HuH-7.5 (cell line): ENCODE data around the gene CSNK2A2.

Experiments
- DNase-seq: peaks from one replicate; pipeline ENCODE4 v3.0.0; 2011; ENCODE audit warnings: low spot score

The CSNK2A2 gene

GRCh38 chr16:58198022-58198683 lies at the start of gene CSNK2A2:
Gene CSNK2A2, minus strand, starts transcription at chr16:58198106. Its CDS starts 370 bp downstream, at chr16:58197736.
- peak; percentile 78 for DNase-seq

DNA sequence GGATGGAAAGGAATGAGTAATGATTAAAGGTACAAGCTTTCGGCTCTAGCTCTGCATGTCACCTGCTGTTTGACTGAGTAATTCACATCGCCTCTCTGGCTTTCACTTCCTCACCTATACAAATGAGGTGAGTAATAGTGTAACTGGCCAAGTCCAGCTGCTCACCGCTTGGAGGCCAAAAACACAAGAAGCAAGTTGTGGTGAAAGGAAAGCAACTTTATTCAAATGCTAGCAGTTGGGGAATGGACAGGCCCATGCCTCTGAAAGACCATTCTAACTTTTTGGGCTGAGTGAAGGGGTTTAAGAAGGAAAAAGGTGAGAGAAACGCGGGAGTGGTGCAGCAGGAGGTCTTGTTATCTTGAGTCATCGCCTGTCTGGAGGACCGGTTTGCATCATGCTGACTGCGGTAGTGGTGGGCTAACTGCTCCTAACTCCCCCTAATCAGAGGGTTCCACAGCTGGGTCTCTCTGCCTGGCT lies 45.7 kb upstream of the CSNK2A2 start:
- no peak for DNase-seq

- DNase-seq, result no peak
Observed at GRCh38 chr16:58236831-58237230, 38.9 kb upstream of the CSNK2A2 start.

DNA sequence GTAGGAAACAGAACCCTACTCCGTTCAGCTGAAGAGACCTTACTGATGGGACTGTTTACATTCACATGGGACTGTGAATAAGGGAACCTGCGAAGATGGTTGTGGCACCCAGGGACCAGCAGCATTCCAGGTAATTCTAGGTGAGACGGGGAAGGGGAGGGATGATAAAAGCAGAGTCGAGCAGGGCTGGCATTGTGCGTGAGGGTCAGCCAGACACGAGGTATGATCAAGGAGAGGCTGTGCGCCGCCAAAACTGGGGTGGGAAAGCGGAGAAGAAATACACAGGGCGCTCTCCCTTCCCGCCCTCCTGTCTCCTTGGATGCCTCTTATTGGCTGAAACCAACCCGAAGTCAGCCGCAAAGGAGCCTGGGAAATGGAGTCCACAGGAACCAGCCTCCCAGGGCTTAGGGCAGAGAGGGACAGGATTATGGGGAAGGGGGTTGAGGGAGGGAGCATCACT lies 38.4 kb upstream of the CSNK2A2 start:
- peak; percentile 34 for DNase-seq

DNA sequence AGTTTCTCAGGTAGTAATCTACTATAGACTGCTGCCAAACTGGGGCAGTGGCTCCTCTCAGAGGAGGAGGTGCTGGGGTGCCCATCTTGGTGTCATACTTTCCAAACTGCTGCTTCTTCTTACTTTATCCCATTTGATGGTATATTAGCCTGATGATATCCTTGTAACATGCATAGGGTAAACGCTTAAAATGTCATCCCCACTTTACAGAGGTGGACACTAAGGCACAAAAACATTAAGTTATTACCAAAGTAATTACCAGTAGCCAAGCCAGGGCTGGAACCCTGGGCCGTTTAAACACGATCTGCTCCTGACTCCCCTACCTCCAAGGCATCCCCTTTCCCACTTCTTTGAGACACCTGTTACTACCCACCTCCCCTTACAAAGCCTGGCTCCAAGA lies 37.8 kb upstream of the CSNK2A2 start:
- DNase-seq, result no peak

DNA sequence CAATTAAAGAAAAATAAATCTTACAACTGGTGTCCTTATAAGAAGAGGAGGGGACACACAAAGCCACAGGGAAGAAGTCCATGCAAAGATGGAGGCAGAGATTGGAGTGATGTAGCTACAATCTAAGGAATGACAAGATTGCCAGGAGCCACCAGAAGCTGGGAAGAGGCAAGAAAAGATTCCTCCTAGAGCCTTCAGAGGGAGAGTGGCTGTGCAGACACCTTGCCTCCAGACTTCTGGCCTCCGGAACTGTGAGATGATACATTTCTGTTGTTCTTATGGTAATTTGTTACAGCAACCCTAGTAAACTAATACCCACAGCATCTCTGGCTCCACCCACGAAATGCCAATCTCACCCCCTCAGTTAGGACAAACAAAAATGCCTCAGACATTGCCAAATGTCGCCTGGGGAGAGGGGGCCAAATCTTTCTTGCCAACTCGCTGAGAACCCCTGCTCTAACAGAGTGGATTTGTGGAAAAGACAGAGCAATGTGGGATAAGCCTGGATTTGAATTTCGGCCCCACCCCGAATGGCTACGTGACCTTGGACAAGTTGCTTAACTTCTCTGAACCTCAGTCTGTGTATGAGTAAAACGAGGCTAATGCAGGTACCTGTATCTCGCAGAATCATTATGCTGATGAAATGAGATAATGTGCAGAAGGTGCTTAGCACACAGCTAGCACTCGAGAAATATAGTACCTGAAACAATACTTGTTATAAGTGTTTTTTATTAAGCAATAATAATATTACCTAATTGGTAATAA lies 37.1 kb upstream of the CSNK2A2 start:
- no peak for DNase-seq

GRCh38 chr16:58230259-58230658 lies 32.4 kb upstream of the CSNK2A2 start:
- no peak for DNase-seq

- DNase-seq, result no peak
Observed at GRCh38 chr16:58226790-58227189, 28.9 kb upstream of the CSNK2A2 start.

GRCh38 chr16:58225965-58226602 lies 28.2 kb upstream of the CSNK2A2 start:
- DNase-seq, result no peak

DNA sequence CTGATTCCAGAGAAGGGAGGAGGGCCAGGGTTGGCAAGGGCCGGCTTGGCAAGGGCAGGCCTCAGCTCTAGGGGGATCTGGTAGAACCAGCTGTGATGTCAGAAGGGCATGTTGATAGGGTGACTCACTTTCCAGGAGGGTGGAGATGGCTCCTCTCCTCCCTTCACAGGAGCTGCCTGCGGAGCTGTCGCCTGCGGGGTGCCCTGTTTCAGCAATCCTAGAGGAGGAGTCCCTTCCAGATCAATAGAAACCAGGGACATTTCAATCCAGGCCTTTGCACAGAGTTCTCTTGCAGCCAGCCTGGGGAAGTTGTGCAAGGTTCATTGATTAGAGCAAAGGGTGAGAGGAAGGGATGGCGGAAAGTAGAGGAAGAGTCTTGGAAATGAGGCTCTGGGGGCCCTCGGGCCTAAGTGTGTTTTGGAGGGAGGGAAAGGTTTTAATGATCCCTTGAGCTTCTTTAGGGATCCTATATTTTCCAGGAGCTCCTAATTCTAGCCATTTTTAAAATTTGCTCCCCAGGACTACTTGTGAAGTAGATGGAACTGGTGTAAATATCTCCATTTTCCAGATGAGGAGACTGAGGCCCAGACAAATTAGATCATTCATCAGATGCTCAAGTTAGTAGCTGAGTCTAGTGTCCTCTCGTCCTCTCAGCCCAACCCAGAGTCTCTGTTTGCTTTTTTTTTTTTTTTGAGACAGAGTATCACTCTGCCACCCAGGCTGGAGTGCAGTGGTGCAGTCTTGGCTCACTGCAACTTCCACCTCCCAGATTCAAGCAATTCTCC lies 24.8 kb upstream of the CSNK2A2 start:
- peak; percentile 25 for DNase-seq

DNA sequence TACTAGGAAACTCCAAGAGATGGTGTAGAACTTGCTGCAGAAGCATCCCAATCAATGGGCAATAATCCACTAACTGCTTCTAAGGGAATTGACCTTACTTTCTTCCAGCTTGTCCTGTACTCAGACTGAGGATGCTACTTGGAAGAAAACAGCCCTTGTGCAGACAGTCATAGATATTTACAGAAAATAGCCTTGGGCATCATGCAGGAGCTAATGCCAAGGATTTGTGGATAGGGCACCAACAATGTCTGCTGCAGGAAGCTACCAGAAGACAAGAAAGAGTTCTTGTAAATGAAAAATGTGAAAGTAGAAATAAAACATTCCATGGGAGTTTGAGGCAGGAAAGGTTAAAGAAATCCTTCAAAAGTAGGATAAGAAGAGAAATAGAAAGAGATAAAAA lies 21.5 kb upstream of the CSNK2A2 start:
- DNase-seq, result no peak

GRCh38 chr16:58218786-58219185 lies 20.9 kb upstream of the CSNK2A2 start:
- DNase-seq, result no peak

GRCh38 chr16:58217311-58217925 lies 19.5 kb upstream of the CSNK2A2 start:
- no peak for DNase-seq

- DNase-seq, result no peak
Observed at GRCh38 chr16:58212824-58213655, 15.1 kb upstream of the CSNK2A2 start.

DNA sequence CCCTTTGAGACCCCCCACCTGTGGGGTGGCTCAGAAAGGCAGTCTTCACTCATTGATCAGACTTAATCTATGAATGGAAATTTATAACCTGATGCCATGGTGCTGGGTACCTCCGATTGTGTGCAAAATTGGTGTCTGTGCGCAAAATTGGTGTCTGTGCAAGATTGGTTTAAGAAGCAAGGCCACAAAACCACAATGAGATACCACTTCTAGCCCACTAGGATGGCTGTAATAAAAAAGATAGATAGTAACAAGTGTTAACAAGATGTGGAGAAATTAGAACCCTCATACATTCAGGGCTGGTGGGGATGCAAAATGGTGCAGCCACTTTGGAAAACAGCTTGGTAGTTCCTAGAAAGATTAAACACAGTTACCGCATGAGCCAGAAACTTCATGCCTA lies 13.9 kb upstream of the CSNK2A2 start:
- no peak for DNase-seq

- DNase-seq, result no peak
Observed at GRCh38 chr16:58211245-58211644, 13.3 kb upstream of the CSNK2A2 start.

DNA sequence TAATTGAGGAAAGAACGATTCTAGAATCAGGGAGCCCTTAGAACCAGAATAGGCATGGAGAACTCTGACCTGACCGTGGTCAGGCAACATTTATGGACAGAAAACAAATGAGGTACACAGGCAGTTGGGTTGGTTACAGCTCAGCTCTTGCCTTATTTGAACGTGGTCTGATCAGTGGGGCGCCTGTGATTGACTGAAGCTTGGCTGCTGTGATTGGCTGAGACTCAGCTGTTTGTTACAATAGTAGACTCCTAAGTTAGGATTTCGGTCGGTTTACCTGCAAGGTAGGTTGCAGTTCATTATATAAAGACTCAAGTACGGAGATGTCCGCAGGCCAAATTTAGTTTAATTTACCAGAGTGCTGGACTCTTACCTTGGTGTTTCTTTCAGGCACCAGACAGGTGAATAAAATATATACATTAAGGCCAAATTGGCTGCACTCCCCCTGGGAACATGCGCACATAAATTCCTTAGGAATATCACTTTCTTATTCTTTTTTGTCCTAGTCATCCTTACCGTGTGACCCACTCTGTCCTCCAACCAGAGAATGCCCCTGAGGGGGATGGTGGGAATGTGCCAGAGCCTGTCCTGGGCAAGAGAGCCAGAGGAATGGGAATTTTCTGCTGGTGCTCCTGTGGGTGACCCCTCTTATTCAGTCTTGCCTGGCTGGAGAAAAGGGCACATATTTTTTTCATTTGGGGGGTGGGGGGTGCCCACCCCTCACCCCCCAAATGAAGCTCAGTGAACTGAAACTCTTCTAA lies 7.5 kb upstream of the CSNK2A2 start:
- DNase-seq, result no peak

DNA sequence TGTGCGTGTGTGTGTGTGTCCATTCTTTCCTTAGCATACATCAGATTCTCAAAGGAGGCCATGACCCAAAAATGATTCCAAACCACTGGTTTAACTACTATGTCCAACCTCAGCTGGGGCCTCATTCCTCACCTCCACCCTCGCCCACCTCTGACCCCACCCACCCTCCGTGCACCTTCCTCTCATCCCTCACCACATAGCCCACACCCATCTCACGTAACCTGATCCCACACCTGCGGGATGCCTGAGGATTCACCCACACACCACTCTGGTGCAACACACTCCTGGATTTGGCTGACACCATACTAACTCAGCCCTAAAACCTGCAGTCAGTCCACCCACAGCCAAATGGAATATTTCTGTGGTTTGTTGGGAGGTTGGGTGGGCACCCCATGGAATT lies 3.3 kb upstream of the CSNK2A2 start:
- DNase-seq, result no peak

- DNase-seq, result no peak
Observed at GRCh38 chr16:58200004-58200797, 2.3 kb upstream of the CSNK2A2 start.
